A549 (cell line): Measurements from ENCODE around the gene ANKRD13A. TPM values are rescaled to one million over a fixed set of nuclear protein-coding genes. Genes with fewer than 3 reads are reported as not detected.

Source experiments
- ATAC-seq, 2 experiments: fragments of 200-7000 bp in 1 of 2; fragments of >200 bp in 1 of 2; cut with Nextera tagmentation in 1 of 2; cut with Tn5 transposase in 1 of 2; 3 replicates each; pipeline versions ENCODE4 v1.8.0 to v1.9.1; 2018 to 2020; ENCODE audit warnings: mild to moderate bottlenecking in 1 of 2, moderate library complexity in 1 of 2
- CTCF ChIA-PET: fragments of 300-600 bp; sonication (Branson Sonifier 250); formaldehyde crosslinking; extraction: SDS; loops from one replicate; lab custom pipeline; 2021; ENCODE audit warnings: antibody characterized with exemption, inconsistent platforms; lab: Yijun Ruan, JAX
- POLR2A ChIA-PET: fragments of 350-600 bp; formaldehyde crosslinking; extraction: SDS; loops from one replicate; lab custom pipeline; 2021; ENCODE audit warnings: antibody characterized with exemption, inconsistent platforms; lab: Yijun Ruan, JAX
- DNase-seq, 2 experiments: peaks; one replicate each; pipeline versions ENCODE4 v3.0.0 to v3.0.0-alpha.2; 2011 to 2016; ENCODE audit warnings: low read depth in 1 of 2, low spot score in 1 of 2
- FAIRE-seq: peaks from 2 replicates; lab custom pipeline; 2011; peaks lifted over from hg19 to GRCh38; lab: Jason Lieb, UNC
- H3K27ac ChIP-seq, 2 experiments: fragments of >200 bp; sonication (Bioruptor Twin); formaldehyde crosslinking; 3 replicates each; pipeline ENCODE4 v1.5.1; 2016 to 2017
- H3K4me1 ChIP-seq: fragments of >200 bp; sonication (Bioruptor Twin); formaldehyde crosslinking; 3 replicates; pipeline ENCODE4 v1.6.1; 2016
- H3K4me2 ChIP-seq: fragments of >200 bp; sonication (Bioruptor Twin); formaldehyde crosslinking; 3 replicates; pipeline ENCODE4 v1.6.1; 2016
- H3K4me3 ChIP-seq: fragments of >200 bp; sonication (Bioruptor Twin); formaldehyde crosslinking; 3 replicates; pipeline ENCODE4 v1.5.1; 2016
- H3K9me3 ChIP-seq: fragments of >200 bp; sonication (Bioruptor Twin); formaldehyde crosslinking; 3 replicates; pipeline ENCODE4 v1.6.1; 2016
- ATOH8 ChIP-seq: fragments of 250-450 bp; sonication (Bioruptor Pico); IDR thresholded peaks from 2 replicates; pipeline ENCODE4 v1.5.0; 2020; ENCODE audit warnings: low read depth, mild to moderate bottlenecking, moderate library complexity
- BCL3 ChIP-seq: fragments of >200 bp; sonication (Bioruptor Twin); formaldehyde crosslinking; IDR thresholded peaks from 3 replicates; pipeline ENCODE4 v1.6.1; 2016
- CEBPB ChIP-seq, 2 experiments: fragments of >200 bp in 1 of 2; sonication (Bioruptor Twin) in 1 of 2; formaldehyde crosslinking in 1 of 2; IDR thresholded peaks; 2 replicates each; pipeline ENCODE4 v1.6.1; 2012 to 2016
- CHD2 ChIP-seq: fragments of 150-350 bp; IDR thresholded peaks from 2 replicates; pipeline ENCODE4 v1.6.1; 2014; ENCODE audit warnings: low read length; ENCODE audit not compliant: partially characterized antibody
- CTCF ChIP-seq: fragments of >200 bp; sonication (Bioruptor Twin); formaldehyde crosslinking; IDR thresholded peaks from 3 replicates; pipeline ENCODE4 v1.5.1; 2016
- E2F6 ChIP-seq: IDR thresholded peaks from 2 replicates; pipeline ENCODE4 v1.6.1; 2012; ENCODE audit warnings: low read depth, borderline replicate concordance
- EHMT2 ChIP-seq: fragments of 200-600 bp; sonication (generic); IDR thresholded peaks from 2 replicates; pipeline ENCODE4 v1.6.1; 2016; ENCODE audit warnings: antibody characterized with exemption, low read depth, mild to moderate bottlenecking, moderate library complexity
- EP300 ChIP-seq, 2 experiments: fragments of >200 bp; sonication (Bioruptor Twin); formaldehyde crosslinking; IDR thresholded peaks; 2 replicates in 1 of 2; 3 replicates in 1 of 2; pipeline ENCODE4 v1.6.1; 2016 to 2017
- ESRRA ChIP-seq: fragments of 150-350 bp; IDR thresholded peaks from 2 replicates; pipeline ENCODE4 v1.6.1; 2014; ENCODE audit warnings: mild to moderate bottlenecking, low read length, borderline replicate concordance
- FOSB ChIP-seq: fragments of 250-450 bp; sonication (Bioruptor Pico); IDR thresholded peaks from 2 replicates; pipeline ENCODE4 v1.5.0; 2020; ENCODE audit warnings: mild to moderate bottlenecking, moderate library complexity
- FOXS1 ChIP-seq: fragments of 250-450 bp; sonication (Bioruptor Pico); IDR thresholded peaks from 2 replicates; pipeline ENCODE4 v1.5.0; 2020; ENCODE audit warnings: mild to moderate bottlenecking, moderate library complexity
- GATA3 ChIP-seq: IDR thresholded peaks from 2 replicates; pipeline ENCODE4 v1.6.1; 2012; ENCODE audit warnings: borderline replicate concordance
- HDAC2 ChIP-seq: fragments of 200-600 bp; sonication (generic); IDR thresholded peaks from 2 replicates; pipeline ENCODE4 v1.6.1; 2016
- HES2 ChIP-seq: fragments of >200 bp; sonication (Bioruptor Twin); formaldehyde crosslinking; IDR thresholded peaks from 2 replicates; pipeline ENCODE4 v1.6.1; 2016
- HOXB5 ChIP-seq: fragments of 250-450 bp; sonication (Bioruptor Pico); IDR thresholded peaks from 2 replicates; pipeline ENCODE4 v1.5.0; 2020; ENCODE audit warnings: mild to moderate bottlenecking, moderate library complexity
- KDM5A ChIP-seq: fragments of 200-600 bp; sonication (generic); IDR thresholded peaks from 2 replicates; pipeline ENCODE4 v1.6.1; 2016; ENCODE audit warnings: antibody characterized with exemption, mild to moderate bottlenecking
- MAFK ChIP-seq: fragments of 450-650 bp; IDR thresholded peaks from 2 replicates; pipeline ENCODE4 v1.6.1; 2014; ENCODE audit not compliant: partially characterized antibody
- MYC ChIP-seq: IDR thresholded peaks from 2 replicates; pipeline ENCODE4 v1.6.1; 2012; ENCODE audit warnings: mild to moderate bottlenecking, inconsistent platforms, low read length, improper control_type of control experiment, borderline replicate concordance
- NPAS2 ChIP-seq: fragments of 250-450 bp; sonication (Bioruptor Pico); IDR thresholded peaks from 2 replicates; pipeline ENCODE4 v1.8.0; 2022; ENCODE audit warnings: mild to moderate bottlenecking, moderate library complexity, borderline replicate concordance
- NR3C1 ChIP-seq: fragments of >200 bp; sonication (Bioruptor Twin); formaldehyde crosslinking; IDR thresholded peaks from 3 replicates; pipeline ENCODE4 v1.6.1; 2017
- POLR2AphosphoS2 ChIP-seq: conservative IDR thresholded peaks from 2 replicates; pipeline ENCODE4 v1.6.1; 2012; ENCODE audit warnings: low read length, improper control_type of control experiment, inconsistent platforms
- RCOR1 ChIP-seq: fragments of 150-350 bp; IDR thresholded peaks from 2 replicates; pipeline ENCODE4 v1.6.1; 2014; ENCODE audit warnings: antibody characterized with exemption, low read length, low read depth
- RNF2 ChIP-seq: fragments of 200-600 bp; sonication (generic); IDR thresholded peaks from 2 replicates; pipeline ENCODE4 v1.6.1; 2016; ENCODE audit warnings: low read depth, mild to moderate bottlenecking, antibody characterized with exemption, moderate library complexity, borderline replicate concordance
- SMC3 ChIP-seq: fragments of >200 bp; sonication (Bioruptor Twin); formaldehyde crosslinking; IDR thresholded peaks from 3 replicates; pipeline ENCODE4 v1.6.1; 2018; ENCODE audit warnings: inconsistent platforms
- SREBF2 ChIP-seq: fragments of 450-650 bp; IDR thresholded peaks from 2 replicates; pipeline ENCODE4 v1.6.1; 2014; ENCODE audit warnings: mild to moderate bottlenecking, moderate library complexity
- TP53 ChIP-seq: fragments of 250-450 bp; sonication (Bioruptor Pico); IDR thresholded peaks from 2 replicates; pipeline ENCODE4 v1.5.0; 2021; ENCODE audit warnings: mild to moderate bottlenecking, moderate library complexity
- ZNF302 ChIP-seq: fragments of 250-450 bp; sonication (Bioruptor Pico); IDR thresholded peaks from 2 replicates; pipeline ENCODE4 v1.9.0; 2021; ENCODE audit warnings: inconsistent platforms, mild to moderate bottlenecking, moderate library complexity
- ZSCAN20 ChIP-seq: fragments of 250-450 bp; sonication (Bioruptor Pico); IDR thresholded peaks from 2 replicates; pipeline ENCODE4 v1.8.0; 2022; ENCODE audit warnings: mild to moderate bottlenecking, moderate library complexity
- WGBS: methylation state at CpG from one replicate; pipeline ENCODE4 v1.1.6; 2017; ENCODE audit errors: missing lambda C conversion rate; 5-methylcytosine and 5-hydroxymethylcytosine counted together
- polyA plus RNA-seq, 4 experiments: library from polyadenylated mRNA; depleted of rRNA in 3 of 4; stranded (reverse); fragments of >200 nt; fragmentation: RNase III in 1 of 4; extraction: RNeasy Plus Mini Kit Qiagen cat#74134 plus additional on column Dnase treatment in 1 of 4; gene quantifications; 2 replicates in 3 of 4; 3 replicates in 1 of 4; pipeline ENCODE4 v1.2.3, GENCODE V29; 2011 to 2017

ANKRD13A gene
- polyA plus RNA-seq, 2 of the 4 experiments (the other 2 are of a cell fraction): 12.1 to 23.8 TPM

- FAIRE-seq (no peak), ATAC-seq (peak; percentile 38 to 49), DNase-seq (no peak)
- Histone ChIP-seq H3K4me3 (peak overlapping the region; percentile 21; the same call in 2 of the 3 replicates), H3K9me3 (no peaks in the 10 kb centered on the region), H3K27ac (peak overlapping the region; percentile 90 to 93), H3K4me1 (peaks cover 67% of the 10 kb centered on the region), H3K4me2 (peak overlapping the region; percentile 90)
- under 1% methylated on average over 5 of the region's 5 CpGs for WGBS
- TF ChIP-seq ESRRA (no peak), FOSB (CRISPR knock-in tag) (0 out of 2 replicates have a peak, but pooled peaks have one; percentile 16), HOXB5 (CRISPR knock-in tag) (peak; percentile 56), RNF2 (no peak)
- CTCF ChIA-PET: interaction anchor here (1.1 to 5.6 kb wide), 4 partner anchors 10 to 393 kb away, joined by 3 to 34 read pairs (median 8); no protein-coding TSS in a partner anchor
- POLR2A ChIA-PET: interaction anchor here (0.6 kb wide), 1 partner anchor 172 kb away, joined by 4 read pairs; no protein-coding TSS in a partner anchor
Observed at GRCh38 chr12:110038741-110039084, 39.5 kb downstream of the ANKRD13A start.

- ChIA-PET CTCF (interaction anchor here (0.7 to 1.6 kb wide), 5 partner anchors 15 to 487 kb away, joined by 3 to 5 read pairs (median 3); no protein-coding TSS in a partner anchor), POLR2A (no interaction called here)
- H3K9me3 ChIP-seq: no peaks in the 10 kb centered on the region
- H3K27ac ChIP-seq: peak overlapping the region; percentile 90 to 93
- peak; percentile 92 to 98 for DNase-seq
- peak overlapping the region; percentile 90 for H3K4me2 ChIP-seq
- 2% methylated on average over 5 of the region's 5 CpGs for WGBS
- H3K4me3 ChIP-seq: no peak overlapping the region
- ATAC-seq: peak; percentile 90 to 92
- FAIRE-seq: peak; percentile 99
- peaks cover 70% of the 10 kb centered on the region for H3K4me1 ChIP-seq
- TF ChIP-seq ATOH8 (CRISPR knock-in tag) (peak; percentile 73; the same call in 1 of the 2 replicates), RNF2 (no peak), CEBPB (IDR thresholded peaks at IDR 0.05) (peak; percentile 78 to 87; a peak in 2 of 4 replicates), EHMT2 (no peak), RCOR1 (no peak), ESRRA (peak; percentile 6; the same call in 1 of the 2 replicates), ZSCAN20 (CRISPR knock-in tag) (0 out of 2 replicates have a peak, but pooled peaks have one; percentile 22), HES2 (peak; percentile 80), FOXS1 (CRISPR knock-in tag) (peak; percentile 84), SREBF2 (no peak), CHD2 (no peak), BCL3 (peak; percentile 95), NR3C1 (no peak), SMC3 (0 out of 3 replicates have a peak, but pooled peaks have one; percentile 13), MAFK (peak; percentile 99), MYC (peak; percentile 73), CTCF (no peak), E2F6 (no peak), GATA3 (peak; percentile 96), NPAS2 (CRISPR knock-in tag) (no peak), KDM5A (no peak), HDAC2 (no peak), POLR2AphosphoS2 (no peak), EP300 (IDR thresholded peaks at IDR 0.05) (peak; percentile 83 to 95; a peak in 3 of 5 replicates), TP53 (CRISPR knock-in tag) (peak; percentile 81; the same call in 1 of the 2 replicates), ZNF302 (CRISPR knock-in tag) (no peak)
Observed at GRCh38 chr12:110039085-110039807, 40.0 kb downstream of the ANKRD13A start.
